Glutamatergic neuron (in vitro differentiated cells): ENCODE measurements around the gene FBLN2. TPM values are rescaled to one million over a fixed set of nuclear protein-coding genes. Genes with fewer than 3 reads are reported as not detected.

Experiments used
- DNase-seq: peaks from one replicate; pipeline ENCODE4 v3.0.0; 2022
- H3K27ac Mint-ChIP-seq: one replicate; pipeline ENCODE4 v1.8.0; 2020; ENCODE audit warnings: mild to moderate bottlenecking, mixed read lengths, inconsistent platforms; ENCODE audit not compliant: unreplicated experiment
- H3K27me3 Mint-ChIP-seq: one replicate; pipeline ENCODE4 v1.8.0; 2020; ENCODE audit warnings: mild to moderate bottlenecking, moderate library complexity, mixed read lengths, inconsistent platforms; ENCODE audit not compliant: unreplicated experiment
- H3K36me3 Mint-ChIP-seq: one replicate; pipeline ENCODE4 v1.8.0; 2020; ENCODE audit warnings: mild to moderate bottlenecking, mixed read lengths, inconsistent platforms; ENCODE audit not compliant: unreplicated experiment
- H3K4me1 Mint-ChIP-seq: one replicate; pipeline ENCODE4 v1.8.0; 2020; ENCODE audit warnings: mild to moderate bottlenecking, low read depth, mixed read lengths, inconsistent platforms; ENCODE audit not compliant: unreplicated experiment
- H3K4me3 Mint-ChIP-seq: one replicate; pipeline ENCODE4 v1.8.0; 2020; ENCODE audit warnings: mild to moderate bottlenecking, mixed read lengths, inconsistent platforms; ENCODE audit not compliant: unreplicated experiment
- H3K9me3 Mint-ChIP-seq: one replicate; pipeline ENCODE4 v1.8.0; 2020; ENCODE audit warnings: mild to moderate bottlenecking, moderate library complexity, mixed read lengths, inconsistent platforms; ENCODE audit not compliant: unreplicated experiment
- CTCF ChIP-seq: fragments of 200-600 bp; sonication (generic); IDR thresholded peaks from one replicate; pipeline ENCODE4 v1.5.0; 2021; ENCODE audit not compliant: partially characterized antibody, unreplicated experiment
- total RNA-seq: library from RNA; stranded (reverse); fragmentation: NEBNext Ultra II Directional; extraction: Animal tissue kit (Norgen Biotek cat#: 25700); gene quantifications from one replicate; pipeline ENCODE4 v1.2.1, GENCODE V29; 2021; ENCODE audit not compliant: unreplicated experiment

FBLN2 gene
- total RNA-seq, 1 donor from 2014 or later, result 2.1 TPM

- peaks cover 7% of the 10 kb centered on the region for H3K27me3 Mint-ChIP-seq
- no peak for TF ChIP-seq CTCF
- H3K4me3 Mint-ChIP-seq, result no peak overlapping the region
- peaks cover 6% of the 10 kb centered on the region for H3K4me1 Mint-ChIP-seq
- DNase-seq, result no peak
- peaks cover 5% of the 10 kb centered on the region for H3K9me3 Mint-ChIP-seq
- no peaks in the 10 kb centered on the region for H3K36me3 Mint-ChIP-seq
- H3K27ac Mint-ChIP-seq, result no peak overlapping the region
These were observed 50.3 kb downstream of the FBLN2 start for GRCh38 chr3:13598926-13599886.

- peaks cover 7% of the 10 kb centered on the region for H3K27me3 Mint-ChIP-seq
- TF ChIP-seq CTCF, result no peak
- DNase-seq, result no peak
- H3K9me3 Mint-ChIP-seq, result peaks cover 5% of the 10 kb centered on the region
- H3K4me1 Mint-ChIP-seq, result peaks cover 4% of the 10 kb centered on the region
- no peak overlapping the region for H3K27ac Mint-ChIP-seq
- H3K36me3 Mint-ChIP-seq, result no peaks in the 10 kb centered on the region
- no peak overlapping the region for H3K4me3 Mint-ChIP-seq
These were observed 51.0 kb downstream of the FBLN2 start for GRCh38 chr3:13599887-13600450.

- no peak for TF ChIP-seq CTCF
- H3K9me3 Mint-ChIP-seq, result peaks cover 5% of the 10 kb centered on the region
- H3K36me3 Mint-ChIP-seq, result no peaks in the 10 kb centered on the region
- H3K4me1 Mint-ChIP-seq, result no peaks in the 10 kb centered on the region
- H3K27me3 Mint-ChIP-seq, result peaks cover 7% of the 10 kb centered on the region
- no peak overlapping the region for H3K4me3 Mint-ChIP-seq
- H3K27ac Mint-ChIP-seq, result no peak overlapping the region
- no peak for DNase-seq
These were observed 52.2 kb downstream of the FBLN2 start for GRCh38 chr3:13600950-13601691.

- no peak for TF ChIP-seq CTCF
These were observed 52.8 kb downstream of the FBLN2 start for GRCh38 chr3:13601692-13602080.

More at GRCh38 chr3:13601692-13602080, 52.8 kb downstream of the FBLN2 start:
- DNase-seq, result no peak
- Mint-ChIP-seq H3K4me1 (no peaks in the 10 kb centered on the region), H3K27ac (no peak overlapping the region), H3K36me3 (no peaks in the 10 kb centered on the region), H3K27me3 (peaks cover 7% of the 10 kb centered on the region), H3K9me3 (peaks cover 3% of the 10 kb centered on the region), H3K4me3 (no peak overlapping the region)
